ENCODE measurements around the gene HMGN4. TPM values are rescaled to one million over a fixed set of nuclear protein-coding genes. Genes with fewer than 3 reads are reported as not detected.

Gene HMGN4
- total and polyA plus RNA-seq, 9 of the 15 experiments (the other 6 are each of a cell fraction or from before 2014, with no cell fraction given): 35.4 to 134 (median 94.1) TPM

GRCh38 chr6:26553264-26553634, 15.1 kb downstream of the HMGN4 start (continued):
- TF ChIP-seq MGA (IDR thresholded peaks at IDR 0.05) (no peak), MXD1 (CRISPR knock-in tag; IDR thresholded peaks at IDR 0.05; ENCODE audit: borderline replicate concordance, poor library complexity, severe bottlenecking) (no peak), CBFB (CRISPR knock-in tag; IDR thresholded peaks at IDR 0.05) (no peak), HNRNPK (IDR thresholded peaks at IDR 0.05; ENCODE audit: low read depth, low read length, poor library complexity, severe bottlenecking) (no peak), GATA2 (CRISPR knock-in tag; IDR thresholded peaks at IDR 0.05) (no peak), TAL1 (IDR thresholded peaks at IDR 0.05) (no peak), TFAP4 (CRISPR knock-in tag; IDR thresholded peaks at IDR 0.05; ENCODE audit: borderline replicate concordance) (no peak; the same call in 1 of the 2 replicates), NR2C2 (CRISPR knock-in tag; IDR thresholded peaks at IDR 0.05) (no peak), NR2C2 (tag; IDR thresholded peaks at IDR 0.05) (0 out of 2 replicates have a peak, but pooled peaks have one; percentile 27), TRIM28 (IDR thresholded peaks at IDR 0.05) (no peak), ZBTB12 (CRISPR knock-in tag; IDR thresholded peaks at IDR 0.05) (no peak), RFX5 (IDR thresholded peaks at IDR 0.05; ENCODE audit: low read depth, low read length) (peak; percentile 78; the same call in 1 of the 2 replicates), SMC3 (conservative IDR thresholded peaks at IDR 0.05; ENCODE audit: insufficient read depth, low read depth, low read length) (no peak)

All from K562 (cell line).